DOHH2 (cell line): ENCODE measurements around the gene DENND5B.

Source experiments
- EZH2phosphoT487 ChIP-seq: fragments of 200-600 bp; sonication (generic); IDR thresholded peaks from 2 replicates; pipeline ENCODE4 v1.6.1; 2017; ENCODE audit warnings: borderline replicate concordance, mild to moderate bottlenecking, antibody characterized with exemption, low read length, moderate library complexity, mixed read lengths
- TF ChIP-seq, protein P1 (sequence below): fragments of 200-600 bp; sonication (generic); IDR thresholded peaks from one replicate; pipeline ENCODE4 v1.5.1; 2014; ENCODE audit warnings: antibody characterized with exemption, mild to moderate bottlenecking, low read depth, low read length; ENCODE audit not compliant: poor library complexity, severe bottlenecking

DNA sequence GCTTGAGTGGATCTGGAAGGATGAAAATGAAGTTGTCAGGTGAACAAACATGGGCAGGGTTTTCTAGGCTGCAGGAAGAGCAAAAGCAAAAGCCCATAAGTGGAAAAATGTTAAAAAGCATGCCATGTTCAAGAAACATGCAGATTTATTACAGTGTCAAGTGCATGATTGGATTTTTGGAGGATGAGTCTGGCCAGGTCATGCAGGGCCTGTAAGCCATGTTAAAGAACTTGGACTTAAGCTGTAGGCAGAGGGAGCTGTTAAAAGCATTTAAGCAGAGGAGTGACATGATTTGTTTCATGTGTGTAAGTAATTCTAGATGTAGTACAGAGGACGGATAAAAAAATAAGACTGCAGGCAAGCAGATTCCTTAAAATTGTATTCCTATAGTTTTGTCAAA, 248.7 kb downstream of the DENND5B start:
- TF ChIP-seq, protein P1, sequence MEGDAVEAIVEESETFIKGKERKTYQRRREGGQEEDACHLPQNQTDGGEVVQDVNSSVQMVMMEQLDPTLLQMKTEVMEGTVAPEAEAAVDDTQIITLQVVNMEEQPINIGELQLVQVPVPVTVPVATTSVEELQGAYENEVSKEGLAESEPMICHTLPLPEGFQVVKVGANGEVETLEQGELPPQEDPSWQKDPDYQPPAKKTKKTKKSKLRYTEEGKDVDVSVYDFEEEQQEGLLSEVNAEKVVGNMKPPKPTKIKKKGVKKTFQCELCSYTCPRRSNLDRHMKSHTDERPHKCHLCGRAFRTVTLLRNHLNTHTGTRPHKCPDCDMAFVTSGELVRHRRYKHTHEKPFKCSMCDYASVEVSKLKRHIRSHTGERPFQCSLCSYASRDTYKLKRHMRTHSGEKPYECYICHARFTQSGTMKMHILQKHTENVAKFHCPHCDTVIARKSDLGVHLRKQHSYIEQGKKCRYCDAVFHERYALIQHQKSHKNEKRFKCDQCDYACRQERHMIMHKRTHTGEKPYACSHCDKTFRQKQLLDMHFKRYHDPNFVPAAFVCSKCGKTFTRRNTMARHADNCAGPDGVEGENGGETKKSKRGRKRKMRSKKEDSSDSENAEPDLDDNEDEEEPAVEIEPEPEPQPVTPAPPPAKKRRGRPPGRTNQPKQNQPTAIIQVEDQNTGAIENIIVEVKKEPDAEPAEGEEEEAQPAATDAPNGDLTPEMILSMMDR, result no peak
- no peak for TF ChIP-seq EZH2phosphoT487
